Astrocyte of the cerebellum (primary cell): ENCODE results near the gene FAM25A.

Source experiments
- DNase-seq: peaks from one replicate; pipeline ENCODE4 v3.0.0-alpha.2; 2011; ENCODE audit warnings: low read depth
- H3K4me3 ChIP-seq: 2 replicates; pipeline ENCODE4 v1.5.1; 2011; ENCODE audit warnings: mild to moderate bottlenecking, low read depth, low read length, moderate library complexity
- CTCF ChIP-seq: IDR thresholded peaks from 2 replicates; pipeline ENCODE4 v1.5.1; 2012; ENCODE audit warnings: low read length, low read depth, moderate library complexity, mild to moderate bottlenecking; ENCODE audit errors: missing control alignments
- in situ Hi-C: cut with HindIII; loops from 2 replicates; pipeline ENCODE4 v1.10.0; 2017; ENCODE audit warnings: low sequenced_read_pairs

The FAM25A gene

GRCh38 chr10:87064651-87065050 is 44.6 kb downstream of the FAM25A start:
- no peak overlapping the region for H3K4me3 ChIP-seq
- no peak for TF ChIP-seq CTCF
- no peak for DNase-seq
- in situ Hi-C loops, result no loop called here

DNA sequence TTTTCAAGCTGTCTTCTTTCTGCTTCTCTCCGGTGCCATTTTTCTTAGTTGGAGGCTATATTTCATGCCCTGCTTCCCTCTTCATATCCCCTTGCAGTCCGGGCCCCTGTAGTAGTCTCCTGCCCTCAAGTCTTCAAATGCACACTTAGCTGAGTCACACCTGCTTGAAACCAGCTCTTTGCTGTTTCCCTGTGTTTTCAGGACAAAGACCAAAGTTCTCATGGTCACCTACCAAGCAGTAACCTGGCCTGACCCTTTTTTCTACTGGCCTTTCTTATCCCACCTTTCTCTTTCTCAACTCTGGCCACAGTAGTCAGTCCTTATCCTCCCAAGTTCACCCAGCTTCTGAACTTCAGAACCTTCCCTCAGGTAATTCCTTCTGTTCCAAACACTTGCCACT is 46.1 kb downstream of the FAM25A start:
- H3K4me3 ChIP-seq, result no peak overlapping the region
- no peak for TF ChIP-seq CTCF
- in situ Hi-C loops, result no loop called here
- no peak for DNase-seq

DNA sequence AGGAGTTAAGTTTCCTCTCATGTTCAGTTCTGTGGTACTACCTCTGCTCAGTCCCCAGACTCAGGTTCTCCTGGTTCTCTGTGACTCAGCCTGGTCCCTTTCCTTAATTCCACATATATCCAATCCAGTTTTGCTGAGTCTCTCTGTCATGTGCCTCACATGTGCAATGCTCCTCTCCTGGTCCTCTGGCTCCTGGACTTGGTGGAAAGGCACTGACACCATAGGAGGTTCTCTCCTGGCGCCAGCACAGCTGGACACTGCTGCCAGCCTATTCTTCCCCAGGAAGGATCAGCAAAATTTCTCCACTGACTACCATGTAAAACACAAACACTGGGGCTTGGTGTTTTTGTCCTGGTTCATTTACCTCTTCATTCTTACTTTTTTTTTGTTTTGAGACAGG is 46.8 kb downstream of the FAM25A start:
- no peak for DNase-seq
- H3K4me3 ChIP-seq, result no peak overlapping the region
- TF ChIP-seq CTCF, result no peak
- in situ Hi-C loops, result no loop called here

DNA sequence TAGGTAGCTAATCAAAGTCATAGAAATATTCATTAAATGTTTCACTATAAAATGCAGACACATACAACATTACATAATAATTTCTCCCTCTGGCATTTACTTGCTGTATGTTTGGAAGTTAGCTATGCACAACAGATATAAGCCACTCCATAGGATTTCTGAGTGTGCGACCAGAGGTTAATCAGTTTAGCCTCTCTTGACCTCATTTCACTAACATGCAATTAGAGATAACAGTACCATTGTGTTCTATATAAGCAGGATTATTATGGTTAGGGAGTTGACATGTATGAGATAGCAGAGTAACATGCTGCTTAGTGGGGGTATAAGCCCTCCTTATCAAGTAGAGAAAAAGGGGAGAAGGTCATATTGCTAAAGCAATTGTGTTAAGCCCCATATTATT is 48.2 kb downstream of the FAM25A start:
- no peak for TF ChIP-seq CTCF
- in situ Hi-C loops, result no loop called here
- DNase-seq, result no peak
- no peak overlapping the region for H3K4me3 ChIP-seq

DNA sequence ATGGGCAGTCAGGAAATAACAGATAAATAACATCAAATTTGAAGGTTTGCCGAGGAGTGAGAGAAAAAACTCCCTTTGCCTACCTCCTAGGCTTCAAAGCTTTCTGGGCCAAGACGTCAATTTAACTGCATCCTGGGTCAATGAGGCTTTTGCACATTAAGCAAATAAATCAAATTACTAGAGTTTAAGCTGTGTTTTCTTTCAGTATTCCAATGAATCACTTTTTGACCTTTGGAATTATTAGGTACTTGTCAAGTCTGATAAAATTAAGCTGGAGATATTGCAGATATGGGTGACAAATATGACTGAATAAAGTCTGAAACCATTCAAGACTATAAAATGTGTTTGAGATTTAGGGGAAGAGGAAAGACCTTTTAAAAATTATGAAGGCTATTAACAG is 52.4 kb downstream of the FAM25A start:
- H3K4me3 ChIP-seq, result no peak overlapping the region
- in situ Hi-C loops, result no loop called here
- no peak for DNase-seq
- no peak for TF ChIP-seq CTCF
